ENCODE measurements around the gene TMEM238L. TPM values are rescaled to one million over a fixed set of nuclear protein-coding genes. Genes with fewer than 3 reads are reported as not detected.

Gene TMEM238L
- total and polyA plus RNA-seq, 2 donors (not counting 1 experiment from before 2014, with no cell fraction given): not detected

DNA sequence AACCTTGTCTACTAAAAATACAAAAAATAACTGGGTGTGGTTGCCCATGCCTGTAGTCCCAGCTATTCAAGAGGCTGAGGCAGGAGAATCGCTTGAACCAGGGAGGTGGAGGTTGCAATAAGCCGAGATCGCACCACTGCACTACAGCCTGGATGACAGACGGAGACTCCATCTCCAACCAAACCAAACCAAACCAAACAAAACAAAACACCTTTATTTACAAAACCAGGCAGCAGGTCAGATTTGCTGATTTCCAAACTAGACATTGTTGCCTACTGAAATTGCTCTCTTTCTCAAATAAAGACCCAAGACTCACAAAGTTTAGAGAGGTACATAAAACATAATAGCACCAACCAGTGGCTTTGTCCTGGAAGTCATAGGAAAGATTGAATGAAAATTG lies 5.7 kb upstream of the TMEM238L start:
- no peak for TF ChIP-seq EZH2 (IDR thresholded peaks at IDR 0.05; ENCODE audit: low read length, missing control alignments)
- TF ChIP-seq, protein P1, sequence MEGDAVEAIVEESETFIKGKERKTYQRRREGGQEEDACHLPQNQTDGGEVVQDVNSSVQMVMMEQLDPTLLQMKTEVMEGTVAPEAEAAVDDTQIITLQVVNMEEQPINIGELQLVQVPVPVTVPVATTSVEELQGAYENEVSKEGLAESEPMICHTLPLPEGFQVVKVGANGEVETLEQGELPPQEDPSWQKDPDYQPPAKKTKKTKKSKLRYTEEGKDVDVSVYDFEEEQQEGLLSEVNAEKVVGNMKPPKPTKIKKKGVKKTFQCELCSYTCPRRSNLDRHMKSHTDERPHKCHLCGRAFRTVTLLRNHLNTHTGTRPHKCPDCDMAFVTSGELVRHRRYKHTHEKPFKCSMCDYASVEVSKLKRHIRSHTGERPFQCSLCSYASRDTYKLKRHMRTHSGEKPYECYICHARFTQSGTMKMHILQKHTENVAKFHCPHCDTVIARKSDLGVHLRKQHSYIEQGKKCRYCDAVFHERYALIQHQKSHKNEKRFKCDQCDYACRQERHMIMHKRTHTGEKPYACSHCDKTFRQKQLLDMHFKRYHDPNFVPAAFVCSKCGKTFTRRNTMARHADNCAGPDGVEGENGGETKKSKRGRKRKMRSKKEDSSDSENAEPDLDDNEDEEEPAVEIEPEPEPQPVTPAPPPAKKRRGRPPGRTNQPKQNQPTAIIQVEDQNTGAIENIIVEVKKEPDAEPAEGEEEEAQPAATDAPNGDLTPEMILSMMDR (conservative IDR thresholded peaks at IDR 0.05 in 1 of 2, IDR thresholded peaks at IDR 0.05 in 1 of 2; ENCODE audit: low read depth in 1 of 2, low read length in 2 of 2): no peak
- no peak overlapping the region for H3K4me3 ChIP-seq (replicated peaks in 1 of 4; ENCODE audit: control extremely low read depth in 1 of 4, insufficient read depth in 1 of 4, low read depth in 3 of 4, low read length in 4 of 4)
- H3K4me2 ChIP-seq (ENCODE audit: extremely low read depth, insufficient read depth, low read length): no peak overlapping the region
- H4K20me1 ChIP-seq (ENCODE audit: control insufficient read depth, extremely low read depth, insufficient read depth, low read length): no peaks in the 10 kb centered on the region
- H3K27ac ChIP-seq (ENCODE audit: insufficient read depth, low read length): no peak overlapping the region
- no peaks in the 10 kb centered on the region for H3K79me2 ChIP-seq (ENCODE audit: control insufficient read depth, insufficient read depth, low read length)
- no peaks in the 10 kb centered on the region for H3K27me3 ChIP-seq (ENCODE audit: control insufficient read depth, insufficient read depth, low read length)
- no peak overlapping the region for H2AFZ ChIP-seq (ENCODE audit: low read length)
- DNase-seq (ENCODE audit: low read depth in 2 of 2): no peak
- no peaks in the 10 kb centered on the region for H3K36me3 ChIP-seq (ENCODE audit: control insufficient read depth, insufficient read depth, low read length)
- no peaks in the 10 kb centered on the region for H3K9me3 ChIP-seq (ENCODE audit: control insufficient read depth, insufficient read depth, low read depth, low read length)
- no peak overlapping the region for H3K9ac ChIP-seq (ENCODE audit: insufficient read depth, low read length)
- H3K4me1 ChIP-seq (ENCODE audit: control insufficient read depth, extremely low read depth, insufficient read depth, low read length): no peaks in the 10 kb centered on the region

- no peak for DNase-seq (ENCODE audit: low read depth in 2 of 2)
- Histone ChIP-seq H3K27me3 (ENCODE audit: control insufficient read depth, insufficient read depth, low read length) (no peaks in the 10 kb centered on the region), H4K20me1 (ENCODE audit: control insufficient read depth, extremely low read depth, insufficient read depth, low read length) (no peaks in the 10 kb centered on the region), H3K9me3 (ENCODE audit: control insufficient read depth, insufficient read depth, low read depth, low read length) (no peaks in the 10 kb centered on the region), H3K9ac (ENCODE audit: insufficient read depth, low read length) (no peak overlapping the region), H3K4me3 (replicated peaks in 1 of 4; ENCODE audit: control extremely low read depth in 1 of 4, insufficient read depth in 1 of 4, low read depth in 3 of 4, low read length in 4 of 4) (no peak overlapping the region), H3K4me1 (ENCODE audit: control insufficient read depth, extremely low read depth, insufficient read depth, low read length) (no peaks in the 10 kb centered on the region), H3K36me3 (ENCODE audit: control insufficient read depth, insufficient read depth, low read length) (no peaks in the 10 kb centered on the region), H2AFZ (ENCODE audit: low read length) (no peak overlapping the region), H3K4me2 (ENCODE audit: extremely low read depth, insufficient read depth, low read length) (no peak overlapping the region), H3K27ac (ENCODE audit: insufficient read depth, low read length) (no peak overlapping the region), H3K79me2 (ENCODE audit: control insufficient read depth, insufficient read depth, low read length) (no peaks in the 10 kb centered on the region)
- TF ChIP-seq, protein P1 (conservative IDR thresholded peaks at IDR 0.05 in 1 of 2, IDR thresholded peaks at IDR 0.05 in 1 of 2; ENCODE audit: low read depth in 1 of 2, low read length in 2 of 2): no peak
- no peak for TF ChIP-seq EZH2 (IDR thresholded peaks at IDR 0.05; ENCODE audit: low read length, missing control alignments)
Measured at GRCh38 chr17:10807704-10808128, 3.8 kb upstream of the TMEM238L start.

DNA sequence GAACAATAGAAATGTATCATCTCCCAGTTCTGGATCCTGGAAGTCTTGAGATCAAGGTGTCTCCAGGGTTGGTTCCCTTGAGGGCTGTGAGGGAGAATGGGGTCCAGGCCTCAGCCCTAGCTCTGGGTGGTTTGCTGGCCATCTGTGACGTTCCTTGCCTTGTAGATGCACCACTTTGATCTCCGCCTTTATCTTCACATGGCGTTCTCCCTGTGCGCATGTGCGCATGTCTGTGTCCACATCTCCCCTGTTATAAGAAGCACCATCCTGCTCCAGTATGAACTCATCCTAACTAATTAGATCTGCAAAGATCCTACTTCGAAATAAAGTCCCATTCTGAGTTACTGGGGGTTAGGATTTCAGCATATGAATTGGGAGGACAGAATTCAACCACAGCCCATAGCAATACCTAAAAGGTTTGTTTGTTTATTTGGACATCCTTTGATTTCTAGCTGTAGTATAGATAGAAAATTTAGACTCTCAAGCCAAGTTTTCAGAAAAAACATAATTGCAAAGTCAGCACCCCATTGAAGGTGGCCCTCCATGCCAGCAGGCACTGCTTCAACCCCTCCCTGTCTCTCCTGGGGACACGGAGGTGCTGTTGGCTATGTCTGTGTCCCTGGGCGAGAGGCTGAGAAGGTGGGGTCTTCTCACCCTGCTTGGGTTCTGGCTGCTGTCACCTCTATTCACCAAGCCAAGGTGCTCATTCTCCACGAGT lies 2.8 kb upstream of the TMEM238L start:
- H2AFZ ChIP-seq (ENCODE audit: low read length): no peak overlapping the region
- no peaks in the 10 kb centered on the region for H3K4me1 ChIP-seq (ENCODE audit: control insufficient read depth, extremely low read depth, insufficient read depth, low read length)
- no peaks in the 10 kb centered on the region for H4K20me1 ChIP-seq (ENCODE audit: control insufficient read depth, extremely low read depth, insufficient read depth, low read length)
- H3K27me3 ChIP-seq (ENCODE audit: control insufficient read depth, insufficient read depth, low read length): no peaks in the 10 kb centered on the region
- H3K36me3 ChIP-seq (ENCODE audit: control insufficient read depth, insufficient read depth, low read length): no peaks in the 10 kb centered on the region
- TF ChIP-seq EZH2 (IDR thresholded peaks at IDR 0.05; ENCODE audit: low read length, missing control alignments): no peak
- TF ChIP-seq, protein P1 (conservative IDR thresholded peaks at IDR 0.05 in 1 of 2, IDR thresholded peaks at IDR 0.05 in 1 of 2; ENCODE audit: low read depth in 1 of 2, low read length in 2 of 2): no peak
- DNase-seq (ENCODE audit: low read depth in 2 of 2): no peak
- no peaks in the 10 kb centered on the region for H3K9me3 ChIP-seq (ENCODE audit: control insufficient read depth, insufficient read depth, low read depth, low read length)
- no peak overlapping the region for H3K4me2 ChIP-seq (ENCODE audit: extremely low read depth, insufficient read depth, low read length)
- no peak overlapping the region for H3K4me3 ChIP-seq (replicated peaks in 1 of 4; ENCODE audit: control extremely low read depth in 1 of 4, insufficient read depth in 1 of 4, low read depth in 3 of 4, low read length in 4 of 4)
- no peak overlapping the region for H3K9ac ChIP-seq (ENCODE audit: insufficient read depth, low read length)
- no peak overlapping the region for H3K27ac ChIP-seq (ENCODE audit: insufficient read depth, low read length)
- no peaks in the 10 kb centered on the region for H3K79me2 ChIP-seq (ENCODE audit: control insufficient read depth, insufficient read depth, low read length)

Measured in fibroblast of lung (primary cell).